GM12872 (cell line): Measurements from ENCODE around the gene SMARCAL1.

ENCODE experiments used
- CTCF ChIP-seq: IDR thresholded peaks from 3 replicates; pipeline ENCODE4 v1.5.1; 2011; ENCODE audit warnings: low read depth, mild to moderate bottlenecking, low read length, moderate library complexity; ENCODE audit not compliant: insufficient read depth

SMARCAL1 gene

GRCh38 chr2:216402751-216403150, 9.5 kb upstream of the SMARCAL1 start:
- TF ChIP-seq CTCF = no peak

GRCh38 chr2:216404010-216404618, 8.2 kb upstream of the SMARCAL1 start:
- TF ChIP-seq CTCF = peak; percentile 89

GRCh38 chr2:216405588-216405987, 6.7 kb upstream of the SMARCAL1 start:
- TF ChIP-seq CTCF = no peak

- no peak for TF ChIP-seq CTCF
Measured at GRCh38 chr2:216406826-216407225, 5.5 kb upstream of the SMARCAL1 start.

- no peak for TF ChIP-seq CTCF
Measured at GRCh38 chr2:216408426-216409290, 3.6 kb upstream of the SMARCAL1 start.

- no peak for TF ChIP-seq CTCF
Measured at GRCh38 chr2:216410550-216410949, 1.7 kb upstream of the SMARCAL1 start.

GRCh38 chr2:216413882-216414281, 1.6 kb downstream of the SMARCAL1 start:
- no peak for TF ChIP-seq CTCF
